ENCODE data around the gene SERPINA4. TPM values are rescaled to one million over a fixed set of nuclear protein-coding genes. Genes with fewer than 3 reads are reported as not detected.

SERPINA4 gene
- total RNA-seq, 3 donors from 2014 or later (not counting 1 experiment from before 2014, with no cell fraction given), result not detected

- no peak overlapping the region for H3K27ac ChIP-seq (ENCODE audit: low read length)
- DNase-seq (no peak), ATAC-seq (no peak)
- H3K4me1 Mint-ChIP-seq, result no peaks in the 10 kb centered on the region
- H3K36me3 ChIP-seq (ENCODE audit: control insufficient read depth, insufficient read depth, low read length), result no peaks in the 10 kb centered on the region
- no peak overlapping the region for H3K4me3 ChIP-seq (ENCODE audit: low read length)
- no peak overlapping the region for H3K27ac Mint-ChIP-seq
- H3K9me3 ChIP-seq (ENCODE audit: control insufficient read depth, insufficient read depth, low read length), result no peaks in the 10 kb centered on the region
- H3K27me3 ChIP-seq (ENCODE audit: control insufficient read depth, insufficient read depth, low read length), result no peaks in the 10 kb centered on the region
- H3K9me3 Mint-ChIP-seq, result no peaks in the 10 kb centered on the region
- no peak overlapping the region for H3K4me3 Mint-ChIP-seq
- WGBS (ENCODE audit: insufficient coverage), result 80% methylated on average over 4 of the region's 4 CpGs
- H3K4me1 ChIP-seq (ENCODE audit: control insufficient read depth, insufficient read depth, low read length), result no peaks in the 10 kb centered on the region
- no peaks in the 10 kb centered on the region for H3K36me3 Mint-ChIP-seq
- intact Hi-C loops (cut with micrococcal nuclease), result no loop called here
- no peak for TF ChIP-seq CTCF (IDR thresholded peaks at IDR 0.05)
- H3K27me3 Mint-ChIP-seq (ENCODE audit: low read depth in 2 of 2), result no peaks in the 10 kb centered on the region
These were observed 22.3 kb downstream of the SERPINA4 start for GRCh38 chr14:94583557-94583956.

GRCh38 chr14:94584591-94585280 is 23.5 kb downstream of the SERPINA4 start:
- no peak overlapping the region for H3K27ac ChIP-seq (ENCODE audit: low read length)
- ATAC-seq (no peak), DNase-seq (no peak)
- H3K27me3 Mint-ChIP-seq (ENCODE audit: low read depth in 2 of 2), result no peaks in the 10 kb centered on the region
- no peaks in the 10 kb centered on the region for H3K4me1 Mint-ChIP-seq
- H3K9me3 ChIP-seq (ENCODE audit: control insufficient read depth, insufficient read depth, low read length), result no peaks in the 10 kb centered on the region
- intact Hi-C loops (cut with micrococcal nuclease), result no loop called here
- H3K36me3 ChIP-seq (ENCODE audit: control insufficient read depth, insufficient read depth, low read length), result no peaks in the 10 kb centered on the region
- no peaks in the 10 kb centered on the region for H3K4me1 ChIP-seq (ENCODE audit: control insufficient read depth, insufficient read depth, low read length)
- H3K4me3 Mint-ChIP-seq, result no peak overlapping the region
- H3K27ac Mint-ChIP-seq, result no peak overlapping the region
- TF ChIP-seq CTCF (IDR thresholded peaks at IDR 0.05), result no peak
- no peaks in the 10 kb centered on the region for H3K9me3 Mint-ChIP-seq
- no peaks in the 10 kb centered on the region for H3K27me3 ChIP-seq (ENCODE audit: control insufficient read depth, insufficient read depth, low read length)
- 83% methylated on average over 5 of the region's 5 CpGs for WGBS (ENCODE audit: insufficient coverage)
- H3K36me3 Mint-ChIP-seq, result no peaks in the 10 kb centered on the region
- H3K4me3 ChIP-seq (ENCODE audit: low read length), result no peak overlapping the region

DNA sequence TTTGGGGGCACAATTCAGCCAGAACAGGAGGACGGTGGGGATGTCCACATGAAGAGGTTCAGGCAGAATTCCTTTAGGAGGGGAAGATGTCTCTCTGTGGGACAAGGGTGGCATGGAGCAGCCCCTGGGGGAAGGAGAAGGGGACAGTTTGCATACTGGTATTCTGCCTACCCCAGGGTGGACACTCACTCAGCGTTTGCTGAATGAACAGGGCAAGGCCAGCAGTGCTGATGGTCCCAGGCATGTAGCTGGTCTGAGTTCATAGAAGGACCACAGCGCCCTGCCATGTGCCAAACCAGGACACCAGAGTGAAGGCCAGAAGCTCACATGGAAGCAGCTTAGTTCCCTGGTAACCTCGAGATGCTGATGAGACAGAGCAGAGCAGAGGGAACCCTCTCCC is 25.4 kb downstream of the SERPINA4 start:
- Histone ChIP-seq H3K9me3 (ENCODE audit: control insufficient read depth, insufficient read depth, low read length) (no peaks in the 10 kb centered on the region), H3K4me1 (ENCODE audit: control insufficient read depth, insufficient read depth, low read length) (no peaks in the 10 kb centered on the region), H3K27me3 (ENCODE audit: control insufficient read depth, insufficient read depth, low read length) (no peaks in the 10 kb centered on the region), H3K27ac (ENCODE audit: low read length) (no peak overlapping the region), H3K36me3 (ENCODE audit: control insufficient read depth, insufficient read depth, low read length) (no peaks in the 10 kb centered on the region), H3K4me3 (ENCODE audit: low read length) (no peak overlapping the region)
- ATAC-seq (no peak), DNase-seq (no peak)
- 85% methylated on average over 4 of the region's 4 CpGs for WGBS (ENCODE audit: insufficient coverage)
- H3K27ac Mint-ChIP-seq, result no peak overlapping the region
- intact Hi-C loops (cut with micrococcal nuclease), result no loop called here
- peaks cover 0 to 6% of the 10 kb centered on the region in 2 donors for H3K9me3 Mint-ChIP-seq
- H3K36me3 Mint-ChIP-seq, result no peaks in the 10 kb centered on the region
- H3K4me1 Mint-ChIP-seq, result no peaks in the 10 kb centered on the region
- no peak overlapping the region for H3K4me3 Mint-ChIP-seq
- no peaks in the 10 kb centered on the region for H3K27me3 Mint-ChIP-seq (ENCODE audit: low read depth in 2 of 2)
- no peak for TF ChIP-seq CTCF (IDR thresholded peaks at IDR 0.05)

DNA sequence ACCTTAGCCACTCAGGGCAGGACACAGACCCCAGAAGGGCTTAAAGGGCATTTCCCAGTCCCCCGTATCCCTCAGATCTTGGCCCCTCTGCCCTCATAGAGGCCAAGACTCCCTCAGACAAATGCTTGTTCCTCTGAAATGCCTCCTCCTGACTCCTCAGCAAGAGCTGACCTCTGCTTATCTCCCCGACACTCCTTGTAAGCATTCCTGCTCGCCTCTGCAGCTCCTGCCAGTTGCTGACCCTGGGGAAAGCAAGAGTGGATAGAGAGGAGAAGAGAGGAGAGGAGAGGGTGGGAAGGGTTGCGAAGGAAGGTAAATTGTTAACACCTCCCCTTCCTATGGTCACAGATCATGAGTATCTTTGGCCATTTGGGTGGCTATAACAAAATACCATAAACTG is 27.1 kb downstream of the SERPINA4 start:
- intact Hi-C loops (cut with micrococcal nuclease), result no loop called here
- H3K4me3 Mint-ChIP-seq, result no peak overlapping the region
- WGBS (ENCODE audit: insufficient coverage), result 79% methylated on average over 3 of the region's 4 CpGs
- TF ChIP-seq CTCF (IDR thresholded peaks at IDR 0.05), result no peak
- H3K27me3 Mint-ChIP-seq (ENCODE audit: low read depth in 2 of 2), result no peaks in the 10 kb centered on the region
- Histone ChIP-seq H3K4me1 (ENCODE audit: control insufficient read depth, insufficient read depth, low read length) (no peaks in the 10 kb centered on the region), H3K9me3 (ENCODE audit: control insufficient read depth, insufficient read depth, low read length) (no peaks in the 10 kb centered on the region), H3K4me3 (ENCODE audit: low read length) (no peak overlapping the region), H3K36me3 (ENCODE audit: control insufficient read depth, insufficient read depth, low read length) (no peaks in the 10 kb centered on the region), H3K27me3 (ENCODE audit: control insufficient read depth, insufficient read depth, low read length) (no peaks in the 10 kb centered on the region), H3K27ac (ENCODE audit: low read length) (no peak overlapping the region)
- ATAC-seq (no peak), DNase-seq (no peak)
- no peak overlapping the region for H3K27ac Mint-ChIP-seq
- H3K9me3 Mint-ChIP-seq, result peaks cover 0 to 6% of the 10 kb centered on the region in 2 donors
- H3K36me3 Mint-ChIP-seq, result no peaks in the 10 kb centered on the region
- no peaks in the 10 kb centered on the region for H3K4me1 Mint-ChIP-seq

All from natural killer cell (primary cell).